ACC112 (cell line): Measurements from ENCODE around the gene FBXO34.

ENCODE experiments used
- H2AFZ ChIP-seq: fragments of 200-600 bp; sonication (generic); one replicate; pipeline ENCODE4 v1.6.0; 2017; ENCODE audit warnings: antibody characterized with exemption, low read length; ENCODE audit not compliant: unreplicated experiment
- H3K27ac ChIP-seq: fragments of 200-600 bp; sonication (generic); 2 replicates; pipeline ENCODE4 v1.5.1; 2014; ENCODE audit warnings: low read depth, mild to moderate bottlenecking, antibody characterized with exemption, low read length, moderate library complexity
- H3K27me3 ChIP-seq: fragments of 200-600 bp; sonication (generic); 2 replicates; pipeline ENCODE4 v1.6.1; 2014; ENCODE audit warnings: mild to moderate bottlenecking, antibody characterized with exemption, low read length, moderate library complexity, mixed read lengths; ENCODE audit not compliant: insufficient read depth
- H3K36me3 ChIP-seq: fragments of 200-600 bp; sonication (generic); 2 replicates; pipeline ENCODE4 v1.6.1; 2016; ENCODE audit warnings: mild to moderate bottlenecking, antibody characterized with exemption, low read length, moderate library complexity, mixed read lengths; ENCODE audit not compliant: insufficient read depth
- H3K4me1 ChIP-seq: fragments of 200-600 bp; sonication (generic); one replicate; pipeline ENCODE4 v1.6.1; 2016; ENCODE audit warnings: low read length, mixed read lengths; ENCODE audit not compliant: insufficient read depth, unreplicated experiment, control insufficient read depth
- H3K4me3 ChIP-seq: fragments of 200-600 bp; sonication (generic); 2 replicates; pipeline ENCODE4 v1.5.1; 2014; ENCODE audit warnings: mild to moderate bottlenecking, low read depth, low read length
- H3K79me2 ChIP-seq: fragments of 200-600 bp; sonication (generic); one replicate; pipeline ENCODE4 v1.6.0; 2016; ENCODE audit warnings: low read length; ENCODE audit not compliant: control insufficient read depth, unreplicated experiment, insufficient read depth

Gene FBXO34

GRCh38 chr14:55272387-55272786 is 1.2 kb downstream of the FBXO34 start:
- Histone ChIP-seq H3K27me3 (no peaks in the 10 kb centered on the region), H3K4me1 (peaks cover 26% of the 10 kb centered on the region), H2AFZ (peak overlapping the region; percentile 67), H3K27ac (peak overlapping the region; percentile 60; the same call in 1 of the 2 replicates), H3K79me2 (peaks cover 56% of the 10 kb centered on the region), H3K36me3 (no peaks in the 10 kb centered on the region), H3K4me3 (peak overlapping the region; percentile 100)

GRCh38 chr14:55272922-55273321 is 1.7 kb downstream of the FBXO34 start:
- Histone ChIP-seq H3K27me3 (no peaks in the 10 kb centered on the region), H3K4me1 (peaks cover 26% of the 10 kb centered on the region), H2AFZ (no peak overlapping the region), H3K4me3 (peak overlapping the region; percentile 100), H3K27ac (no peak overlapping the region), H3K79me2 (peaks cover 62% of the 10 kb centered on the region), H3K36me3 (no peaks in the 10 kb centered on the region)

- Histone ChIP-seq H3K79me2 (peaks cover 73% of the 10 kb centered on the region), H3K36me3 (no peaks in the 10 kb centered on the region), H3K4me3 (no peak overlapping the region), H2AFZ (no peak overlapping the region), H3K27ac (no peak overlapping the region), H3K27me3 (no peaks in the 10 kb centered on the region), H3K4me1 (peaks cover 26% of the 10 kb centered on the region)
Measured at GRCh38 chr14:55274146-55274545, 2.9 kb downstream of the FBXO34 start.

GRCh38 chr14:55274751-55275150 is 3.5 kb downstream of the FBXO34 start:
- H3K4me3 ChIP-seq = no peak overlapping the region
- H3K4me1 ChIP-seq = peaks cover 26% of the 10 kb centered on the region
- H3K27ac ChIP-seq = no peak overlapping the region
- no peaks in the 10 kb centered on the region; the same call in 1 of the 2 replicates for H3K36me3 ChIP-seq
- no peaks in the 10 kb centered on the region for H3K27me3 ChIP-seq
- no peak overlapping the region for H2AFZ ChIP-seq
- H3K79me2 ChIP-seq = peaks cover 79% of the 10 kb centered on the region

GRCh38 chr14:55276736-55277135 is 5.5 kb downstream of the FBXO34 start:
- no peak overlapping the region for H3K4me3 ChIP-seq
- H3K27ac ChIP-seq = no peak overlapping the region
- H2AFZ ChIP-seq = no peak overlapping the region
- H3K27me3 ChIP-seq = no peaks in the 10 kb centered on the region
- H3K36me3 ChIP-seq = no peaks in the 10 kb centered on the region; the same call in 1 of the 2 replicates
- H3K79me2 ChIP-seq = peaks cover 84% of the 10 kb centered on the region
- peaks cover 26% of the 10 kb centered on the region for H3K4me1 ChIP-seq

- Histone ChIP-seq H3K4me3 (no peak overlapping the region), H3K36me3 (no peaks in the 10 kb centered on the region; the same call in 1 of the 2 replicates), H2AFZ (no peak overlapping the region), H3K27me3 (no peaks in the 10 kb centered on the region), H3K27ac (no peak overlapping the region), H3K4me1 (peaks cover 19% of the 10 kb centered on the region), H3K79me2 (peaks cover 80% of the 10 kb centered on the region)
Measured at GRCh38 chr14:55277972-55278740, 6.9 kb downstream of the FBXO34 start.

- Histone ChIP-seq H3K79me2 (peaks cover 67% of the 10 kb centered on the region), H3K4me1 (peaks cover 8% of the 10 kb centered on the region), H2AFZ (no peak overlapping the region), H3K27me3 (no peaks in the 10 kb centered on the region), H3K36me3 (no peaks in the 10 kb centered on the region; the same call in 1 of the 2 replicates), H3K27ac (no peak overlapping the region), H3K4me3 (no peak overlapping the region)
Measured at GRCh38 chr14:55279384-55279783, 8.2 kb downstream of the FBXO34 start.

- Histone ChIP-seq H3K4me1 (no peaks in the 10 kb centered on the region), H2AFZ (no peak overlapping the region), H3K27me3 (no peaks in the 10 kb centered on the region), H3K79me2 (peaks cover 65% of the 10 kb centered on the region), H3K27ac (no peak overlapping the region), H3K36me3 (no peaks in the 10 kb centered on the region; the same call in 1 of the 2 replicates), H3K4me3 (no peak overlapping the region)
Measured at GRCh38 chr14:55281316-55281839, 10.2 kb downstream of the FBXO34 start.

GRCh38 chr14:55285048-55285652 is 13.9 kb downstream of the FBXO34 start:
- Histone ChIP-seq H3K27me3 (no peaks in the 10 kb centered on the region), H3K4me1 (no peaks in the 10 kb centered on the region), H3K36me3 (no peaks in the 10 kb centered on the region), H2AFZ (no peak overlapping the region), H3K27ac (no peak overlapping the region), H3K4me3 (no peak overlapping the region), H3K79me2 (peaks cover 56% of the 10 kb centered on the region)

GRCh38 chr14:55288439-55288838 is 17.2 kb downstream of the FBXO34 start:
- H3K4me3 ChIP-seq = no peak overlapping the region
- H3K27me3 ChIP-seq = no peaks in the 10 kb centered on the region
- no peaks in the 10 kb centered on the region for H3K36me3 ChIP-seq
- H3K27ac ChIP-seq = no peak overlapping the region
- no peaks in the 10 kb centered on the region for H3K4me1 ChIP-seq
- H3K79me2 ChIP-seq = peaks cover 62% of the 10 kb centered on the region
- H2AFZ ChIP-seq = no peak overlapping the region
